HEK293 (cell line): ENCODE results near the gene RPS15A.
"Not testable (repeated sequence)": the region's sequence is repeated elsewhere in the genome, so short reads cannot be mapped to it uniquely, and the experiment has no call there.

Experiments used
- ZNF335 ChIP-seq: fragments of 450-650 bp; formaldehyde crosslinking; conservative IDR thresholded peaks from 2 replicates; pipeline ENCODE4 v1.5.1; 2016; ENCODE audit warnings: missing biosample characterization, missing genetic modification characterization
- ZNF621 ChIP-seq: fragments of 450-650 bp; formaldehyde crosslinking; IDR thresholded peaks from 2 replicates; pipeline ENCODE4 v1.5.1; 2017; ENCODE audit warnings: missing biosample characterization, missing genetic modification characterization
- TF ChIP-seq, protein P1 (sequence below): fragments of 450-650 bp; formaldehyde crosslinking; IDR thresholded peaks from 2 replicates; pipeline ENCODE4 v1.5.1; 2016; ENCODE audit warnings: missing biosample characterization, missing genetic modification characterization

DNA sequence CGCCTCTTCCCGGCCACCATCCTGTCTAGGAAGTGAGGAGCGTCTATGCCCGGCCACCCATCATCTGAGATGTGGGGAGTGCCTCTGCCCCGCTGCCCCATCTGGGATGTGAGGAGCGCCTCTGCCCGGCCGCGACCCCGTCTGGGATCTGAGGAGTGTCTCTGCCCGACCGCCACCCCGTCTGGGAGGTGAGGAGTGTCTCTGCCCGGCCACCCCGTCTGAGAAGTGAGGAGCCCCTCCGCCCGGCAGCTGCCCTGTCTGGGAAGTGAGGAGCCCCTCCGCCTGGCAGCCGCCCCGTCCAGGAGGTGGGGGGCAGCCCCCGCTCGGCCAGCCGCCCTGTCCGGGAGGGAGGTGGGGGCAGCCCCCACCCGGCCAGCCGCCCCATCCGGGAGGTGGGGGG lies 55.9 kb downstream of the RPS15A start:
- not testable (repeated sequence) for TF ChIP-seq ZNF335, ZNF621 (tag by site-specific recombination)
- TF ChIP-seq, protein P1, sequence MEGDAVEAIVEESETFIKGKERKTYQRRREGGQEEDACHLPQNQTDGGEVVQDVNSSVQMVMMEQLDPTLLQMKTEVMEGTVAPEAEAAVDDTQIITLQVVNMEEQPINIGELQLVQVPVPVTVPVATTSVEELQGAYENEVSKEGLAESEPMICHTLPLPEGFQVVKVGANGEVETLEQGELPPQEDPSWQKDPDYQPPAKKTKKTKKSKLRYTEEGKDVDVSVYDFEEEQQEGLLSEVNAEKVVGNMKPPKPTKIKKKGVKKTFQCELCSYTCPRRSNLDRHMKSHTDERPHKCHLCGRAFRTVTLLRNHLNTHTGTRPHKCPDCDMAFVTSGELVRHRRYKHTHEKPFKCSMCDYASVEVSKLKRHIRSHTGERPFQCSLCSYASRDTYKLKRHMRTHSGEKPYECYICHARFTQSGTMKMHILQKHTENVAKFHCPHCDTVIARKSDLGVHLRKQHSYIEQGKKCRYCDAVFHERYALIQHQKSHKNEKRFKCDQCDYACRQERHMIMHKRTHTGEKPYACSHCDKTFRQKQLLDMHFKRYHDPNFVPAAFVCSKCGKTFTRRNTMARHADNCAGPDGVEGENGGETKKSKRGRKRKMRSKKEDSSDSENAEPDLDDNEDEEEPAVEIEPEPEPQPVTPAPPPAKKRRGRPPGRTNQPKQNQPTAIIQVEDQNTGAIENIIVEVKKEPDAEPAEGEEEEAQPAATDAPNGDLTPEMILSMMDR (tag by site-specific recombination), result not testable (repeated sequence)
